ENCODE results near the gene CRKL.

GRCh38 chr22:20905415-20906386 is 11.5 kb upstream of the CRKL start:
- TF ChIP-seq, protein P1, sequence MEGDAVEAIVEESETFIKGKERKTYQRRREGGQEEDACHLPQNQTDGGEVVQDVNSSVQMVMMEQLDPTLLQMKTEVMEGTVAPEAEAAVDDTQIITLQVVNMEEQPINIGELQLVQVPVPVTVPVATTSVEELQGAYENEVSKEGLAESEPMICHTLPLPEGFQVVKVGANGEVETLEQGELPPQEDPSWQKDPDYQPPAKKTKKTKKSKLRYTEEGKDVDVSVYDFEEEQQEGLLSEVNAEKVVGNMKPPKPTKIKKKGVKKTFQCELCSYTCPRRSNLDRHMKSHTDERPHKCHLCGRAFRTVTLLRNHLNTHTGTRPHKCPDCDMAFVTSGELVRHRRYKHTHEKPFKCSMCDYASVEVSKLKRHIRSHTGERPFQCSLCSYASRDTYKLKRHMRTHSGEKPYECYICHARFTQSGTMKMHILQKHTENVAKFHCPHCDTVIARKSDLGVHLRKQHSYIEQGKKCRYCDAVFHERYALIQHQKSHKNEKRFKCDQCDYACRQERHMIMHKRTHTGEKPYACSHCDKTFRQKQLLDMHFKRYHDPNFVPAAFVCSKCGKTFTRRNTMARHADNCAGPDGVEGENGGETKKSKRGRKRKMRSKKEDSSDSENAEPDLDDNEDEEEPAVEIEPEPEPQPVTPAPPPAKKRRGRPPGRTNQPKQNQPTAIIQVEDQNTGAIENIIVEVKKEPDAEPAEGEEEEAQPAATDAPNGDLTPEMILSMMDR (IDR thresholded peaks at IDR 0.05 in 2 of 3, conservative IDR thresholded peaks at IDR 0.05 in 1 of 3; ENCODE audit: borderline replicate concordance in 1 of 3, insufficient read depth in 1 of 3, low read depth in 2 of 3, low read length in 2 of 3) = no peak
- TF ChIP-seq YY1 (IDR thresholded peaks at IDR 0.05; ENCODE audit: extremely low read depth, insufficient replicate concordance, low read depth, low read length) (no peak), POLR2A (IDR thresholded peaks at IDR 0.05; ENCODE audit: borderline replicate concordance, extremely low read depth, insufficient read depth, insufficient read length) (no peak), ELF1 (IDR thresholded peaks at IDR 0.05; ENCODE audit: borderline replicate concordance, low read depth) (no peak), CBX3 (IDR thresholded peaks at IDR 0.05; ENCODE audit: low read depth) (no peak), EZH2phosphoT487 (IDR thresholded peaks at IDR 0.05; ENCODE audit: borderline replicate concordance) (no peak), SP1 (IDR thresholded peaks at IDR 0.05; ENCODE audit: low read depth) (no peak), EZH2 (IDR thresholded peaks at IDR 0.05) (no peak), JUND (IDR thresholded peaks at IDR 0.05) (no peak)
- TF ChIP-seq, protein P2, sequence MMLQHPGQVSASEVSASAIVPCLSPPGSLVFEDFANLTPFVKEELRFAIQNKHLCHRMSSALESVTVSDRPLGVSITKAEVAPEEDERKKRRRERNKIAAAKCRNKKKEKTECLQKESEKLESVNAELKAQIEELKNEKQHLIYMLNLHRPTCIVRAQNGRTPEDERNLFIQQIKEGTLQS (IDR thresholded peaks at IDR 0.05) = no peak

Measured in HCT116 (cell line).